Ovary (tissue), 3 donors: ENCODE data around the gene OSBPL8.

Source experiments
- CTCF ChIP-seq, 3 donors: fragments of 450-650 bp in 2 of 3; fragments of 200-600 bp in 1 of 3; IDR thresholded peaks; one replicate each; pipeline versions ENCODE4 v1.5.1 to v1.8.0; 2016 to 2022; ENCODE audit warnings: antibody characterized with exemption in 3 of 3, mild to moderate bottlenecking in 1 of 3
- POLR2A ChIP-seq: fragments of 450-650 bp; IDR thresholded peaks from one replicate; pipeline ENCODE4 v1.6.1; 2017; ENCODE audit warnings: antibody characterized with exemption, mild to moderate bottlenecking, moderate library complexity
- donor health status: DM: no; HTN: no; CAD: no.

GRCh38 chr12:76462668-76463224 is 96.8 kb downstream of the OSBPL8 start:
- TF ChIP-seq CTCF (IDR thresholded peaks at IDR 0.05) = no peak
- no peak for TF ChIP-seq POLR2A
